ENCODE measurements around the gene DEDD.

The DEDD gene

DNA sequence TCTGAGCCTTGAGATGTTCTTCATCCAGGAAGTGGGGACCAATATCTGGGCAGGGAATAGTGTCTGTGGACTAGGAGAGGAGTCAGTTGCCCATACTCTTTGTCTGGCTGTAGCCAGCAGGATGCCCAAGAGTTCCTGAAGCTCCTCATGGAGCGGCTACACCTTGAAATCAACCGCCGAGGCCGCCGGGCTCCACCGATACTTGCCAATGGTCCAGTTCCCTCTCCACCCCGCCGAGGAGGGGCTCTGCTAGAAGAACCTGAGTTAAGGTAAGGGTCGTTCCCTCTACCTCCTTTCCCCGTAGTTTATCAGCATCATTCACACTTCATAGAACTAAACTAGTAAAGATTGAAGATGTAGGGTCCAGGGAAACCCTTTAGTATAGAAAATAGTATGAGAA, 30.3 kb upstream of the DEDD start:
- DNase-seq, result no peak

DNA sequence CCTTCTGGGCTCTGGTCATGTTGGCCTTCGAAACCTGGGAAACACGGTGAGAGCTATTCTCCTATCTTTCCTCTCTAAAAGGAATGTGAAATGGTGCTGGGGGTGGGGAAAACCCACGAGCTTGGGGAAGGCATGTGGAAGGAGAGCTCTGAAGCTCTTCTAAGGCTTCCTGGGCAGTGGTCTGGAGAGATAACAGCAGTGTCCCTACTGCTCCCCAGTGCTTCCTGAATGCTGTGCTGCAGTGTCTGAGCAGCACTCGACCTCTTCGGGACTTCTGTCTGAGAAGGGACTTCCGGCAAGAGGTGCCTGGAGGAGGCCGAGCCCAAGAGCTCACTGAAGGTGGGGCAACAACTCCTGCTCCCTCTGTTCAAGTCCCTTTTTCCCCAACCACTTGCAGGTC, 29.6 kb upstream of the DEDD start:
- DNase-seq, result no peak

DNA sequence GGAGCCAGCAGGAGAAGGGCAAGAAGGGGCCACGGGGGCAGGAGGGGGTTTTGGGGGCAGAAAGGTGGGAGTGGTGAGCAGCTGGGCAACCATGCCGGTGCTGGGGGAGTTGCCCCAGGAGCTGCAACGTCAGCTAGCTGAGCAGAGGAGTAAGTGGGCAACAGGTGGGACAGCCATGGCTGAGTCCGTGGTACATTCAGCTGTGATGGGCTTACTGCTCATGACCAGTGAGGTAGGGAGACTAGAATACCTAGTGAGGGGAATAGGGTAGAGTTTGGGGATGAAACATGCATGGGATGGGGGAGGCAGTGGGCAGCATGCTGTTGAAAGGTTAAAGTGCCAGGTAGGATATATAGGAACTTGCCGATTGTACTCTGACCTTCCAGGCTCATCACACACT, 29.2 kb upstream of the DEDD start:
- no peak for DNase-seq

DNA sequence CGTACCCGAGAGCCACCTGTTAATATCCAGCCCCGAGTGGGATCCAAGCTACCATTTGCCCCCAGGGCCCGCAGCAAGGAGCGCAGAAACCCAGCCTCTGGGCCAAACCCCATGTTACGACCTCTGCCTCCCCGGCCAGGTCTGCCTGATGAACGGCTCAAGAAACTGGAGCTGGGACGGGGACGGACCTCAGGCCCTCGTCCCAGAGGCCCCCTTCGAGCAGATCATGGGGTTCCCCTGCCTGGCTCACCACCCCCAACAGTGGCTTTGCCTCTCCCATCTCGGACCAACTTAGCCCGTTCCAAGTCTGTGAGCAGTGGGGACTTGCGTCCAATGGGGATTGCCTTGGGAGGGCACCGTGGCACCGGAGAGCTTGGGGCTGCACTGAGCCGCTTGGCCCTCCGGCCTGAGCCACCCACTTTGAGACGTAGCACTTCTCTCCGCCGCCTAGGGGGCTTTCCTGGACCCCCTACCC, 28.2 kb upstream of the DEDD start:
- DNase-seq, result no peak

DNA sequence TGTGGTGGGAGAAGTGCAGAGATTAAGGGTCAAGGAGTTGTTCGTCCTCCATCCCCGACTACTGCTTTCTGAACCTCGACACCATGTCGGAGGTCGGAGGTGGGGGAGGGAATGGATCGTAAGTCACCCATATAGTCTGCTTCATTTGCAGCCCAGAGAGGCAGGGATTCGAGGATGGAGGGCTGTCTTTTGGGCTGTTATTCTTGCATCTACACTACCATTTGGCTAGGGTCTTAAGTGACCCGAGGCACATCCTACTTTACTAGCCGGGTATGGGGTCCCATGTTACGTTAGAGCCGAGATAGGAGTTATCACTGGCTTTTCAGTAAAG, 27.4 kb upstream of the DEDD start:
- DNase-seq, result no peak

DNA sequence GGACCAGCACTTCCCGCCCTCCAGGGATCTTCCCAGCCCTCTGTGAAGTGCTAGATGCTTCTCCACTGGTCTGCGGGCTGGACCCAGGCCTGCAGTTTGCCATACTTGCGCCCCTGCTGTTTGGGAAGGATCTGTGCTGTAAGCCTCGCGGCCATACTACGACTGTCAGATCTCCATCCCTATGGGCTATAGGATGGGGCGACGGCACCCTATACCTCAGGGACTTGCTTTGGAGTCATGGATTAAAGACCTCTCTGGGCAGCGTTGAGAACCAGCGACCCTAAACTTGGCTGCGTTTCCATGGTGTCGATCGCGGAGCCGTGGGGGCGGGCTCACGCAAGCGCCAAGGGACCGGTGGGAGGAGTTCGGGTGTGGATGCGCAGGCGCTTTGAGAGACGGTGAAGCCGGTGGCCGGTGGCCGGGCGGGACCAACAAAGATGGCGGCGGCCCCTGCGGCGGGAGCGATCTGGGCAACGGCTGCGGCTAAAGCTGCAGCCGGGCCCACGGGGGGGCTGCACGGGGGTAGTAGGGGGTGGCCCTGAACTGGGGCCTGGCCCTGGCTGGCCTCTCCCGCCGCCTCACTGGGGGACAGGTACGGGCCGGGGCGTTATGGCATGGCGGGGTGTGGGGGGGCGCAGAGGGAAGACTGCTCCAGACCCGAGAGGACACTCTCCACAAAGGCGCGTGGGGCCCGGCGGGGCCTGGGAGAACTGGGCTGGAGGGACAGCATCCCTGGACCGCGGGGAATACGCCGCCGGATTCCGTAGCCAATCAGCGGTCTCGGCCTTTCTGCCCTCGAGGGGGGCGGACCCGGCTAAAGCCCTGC, 26.8 kb upstream of the DEDD start, which contains the start of gene USP21:
TSS of gene USP21 (plus strand) at position 414 of the 826 bp plus-strand sequence. CDS start 1,141 bp downstream, outside the sequence.
- DNase-seq, result peak; percentile 83

DNA sequence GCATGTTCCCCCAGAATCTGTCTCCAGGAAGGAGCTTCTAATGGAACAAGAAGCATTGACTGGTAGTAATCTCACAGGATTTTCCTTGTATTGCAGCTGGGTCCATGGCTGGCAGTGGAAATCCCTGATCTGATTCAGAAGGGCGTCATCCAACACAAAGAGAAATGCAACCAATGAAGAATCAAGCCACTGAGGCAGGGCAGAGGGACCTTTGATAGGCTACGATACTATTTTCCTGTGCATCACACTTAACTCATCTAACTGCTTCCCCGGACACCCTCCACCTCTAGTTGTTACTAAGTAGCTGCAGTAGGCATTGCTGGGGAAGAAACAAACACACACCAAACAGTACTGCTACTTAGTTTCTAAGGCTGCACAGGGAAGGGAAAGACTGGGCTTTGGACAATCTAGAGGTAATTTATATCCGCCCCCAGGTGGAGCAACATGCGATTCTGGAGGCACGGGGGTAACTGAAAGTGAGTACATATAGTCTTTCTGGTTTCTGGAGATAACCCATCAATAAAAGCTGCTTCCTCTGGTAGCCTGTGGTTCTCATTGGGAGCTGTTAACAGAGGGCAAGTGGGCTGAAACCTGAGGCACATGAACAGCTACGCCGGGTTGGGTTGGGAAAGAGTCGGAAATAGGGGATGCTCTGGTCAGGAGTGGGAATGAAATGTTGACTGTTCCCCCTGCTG, 26.0 kb upstream of the DEDD start:
- DNase-seq, result no peak

DNA sequence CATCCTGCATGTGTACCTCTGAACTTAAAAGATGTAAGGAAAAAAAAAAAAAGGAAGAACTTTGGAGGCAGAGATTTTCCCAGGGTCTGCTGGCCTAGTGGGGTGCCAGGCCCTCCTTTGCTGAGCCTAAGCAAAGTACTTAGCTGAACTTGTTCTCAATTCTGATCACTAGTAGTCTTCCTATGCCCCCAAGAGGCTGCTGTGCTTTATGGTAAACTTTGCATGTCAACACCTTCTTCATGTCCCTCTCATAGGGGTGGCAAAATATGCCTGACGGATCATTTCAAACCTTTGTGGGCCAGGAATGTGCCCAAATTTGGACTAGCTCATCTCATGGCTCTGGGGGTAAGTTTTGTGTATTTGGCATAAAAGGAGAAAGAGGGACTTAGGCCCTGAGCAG, 25.4 kb upstream of the DEDD start:
- no peak for DNase-seq

DNA sequence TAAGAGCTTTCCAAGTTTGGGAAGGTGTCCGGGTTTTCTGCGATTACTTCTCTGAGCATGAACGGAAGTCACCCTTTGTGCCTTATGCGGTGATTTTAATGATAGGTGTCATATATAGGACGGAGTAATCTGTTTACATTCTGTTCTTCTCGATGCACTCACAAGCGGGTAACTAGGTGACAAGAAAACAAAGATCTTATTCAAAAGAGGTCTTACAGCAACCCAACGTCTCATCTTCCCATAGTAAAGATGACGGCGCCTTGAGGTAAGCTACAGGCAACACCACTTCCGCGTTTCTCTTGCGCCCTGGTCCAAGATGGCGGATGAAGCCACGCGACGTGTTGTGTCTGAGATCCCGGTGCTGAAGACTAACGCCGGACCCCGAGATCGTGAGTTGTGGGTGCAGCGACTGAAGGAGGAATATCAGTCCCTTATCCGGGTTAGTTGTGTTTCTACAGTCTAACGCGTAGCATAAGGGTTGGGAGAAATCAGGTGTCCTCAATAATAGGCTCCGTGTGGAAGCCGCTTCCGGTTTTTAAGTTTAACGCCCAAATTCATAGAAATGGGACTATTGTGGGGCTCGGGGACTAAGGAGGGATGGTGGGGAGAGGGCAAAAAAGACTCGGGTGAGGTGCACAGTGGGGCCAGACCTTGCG, 21.3 kb upstream of the DEDD start, which contains the start of gene UFC1:
TSS of gene UFC1 (plus strand) at position 297 of the 656 bp plus-strand sequence. CDS start at position 317, 20 bp downstream.
- DNase-seq, result peak; percentile 91

DNA sequence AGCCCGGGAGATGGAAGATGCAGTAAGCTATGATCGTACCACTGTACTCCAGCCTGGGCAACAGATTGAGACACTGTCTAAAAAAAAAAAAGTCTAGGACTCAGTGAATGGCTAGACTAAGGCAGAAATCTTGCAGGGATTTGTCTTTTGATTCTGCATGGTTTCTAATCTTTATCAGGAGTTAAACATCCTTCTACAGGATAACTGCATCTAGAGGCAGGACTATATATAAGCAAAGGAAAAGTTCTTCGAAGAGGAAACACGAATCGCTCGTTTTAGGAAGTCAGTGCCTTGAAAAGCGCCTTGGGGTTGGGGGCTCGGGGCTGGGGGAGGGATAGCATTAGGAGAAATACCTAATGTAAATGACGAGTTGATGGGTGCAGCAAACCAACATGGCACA, 20.7 kb upstream of the DEDD start:
- DNase-seq, result no peak

DNA sequence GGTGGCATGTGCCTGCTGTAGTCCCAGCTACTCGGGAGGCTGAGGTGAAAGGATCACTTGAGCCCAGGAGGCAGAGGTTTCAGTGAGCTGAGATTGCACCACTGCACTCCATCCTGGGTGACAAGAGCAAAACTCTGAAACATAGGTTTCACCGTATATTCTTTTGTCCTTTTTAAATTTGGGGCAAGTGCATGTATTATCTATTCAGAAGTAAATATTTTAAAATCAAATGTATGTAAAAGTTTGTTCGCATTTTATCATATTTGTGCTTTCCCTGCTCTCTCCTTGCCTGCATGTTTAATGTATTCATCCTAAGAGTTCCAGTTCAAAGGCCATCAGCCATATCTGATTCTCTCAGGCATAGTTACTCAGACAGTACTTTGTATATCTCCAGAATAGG, 13.4 kb upstream of the DEDD start:
- DNase-seq, result no peak

DNA sequence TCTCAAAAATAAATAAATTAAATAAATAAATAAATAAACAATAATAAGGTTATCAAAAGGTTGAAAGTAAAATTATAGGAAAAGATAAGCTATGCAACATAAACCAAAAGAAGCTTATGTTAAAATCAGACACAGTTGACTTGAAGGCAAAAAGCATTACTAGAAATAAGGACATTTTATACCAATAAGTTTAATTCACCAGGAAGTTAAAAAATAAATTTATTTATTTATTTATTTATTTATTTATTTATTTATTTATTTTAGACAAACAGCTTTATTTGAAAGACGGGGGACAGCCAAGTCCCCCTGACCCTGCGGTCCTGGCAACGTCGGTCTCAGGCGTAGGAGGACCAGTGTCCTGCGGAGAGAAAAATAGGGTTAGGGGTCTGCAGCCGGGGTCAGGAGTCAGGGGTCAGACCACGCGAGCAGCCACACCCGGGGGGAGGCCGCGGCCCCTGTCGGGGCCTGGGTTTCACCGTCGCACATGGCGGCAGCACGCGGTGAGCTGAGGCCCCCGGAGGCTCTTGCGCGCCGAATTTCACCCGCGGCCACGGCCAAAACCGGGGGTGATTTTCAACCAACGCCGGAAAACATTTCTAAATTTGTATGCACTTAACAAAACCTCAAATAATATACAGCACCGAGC, 8.4 kb upstream of the DEDD start:
- DNase-seq, result no peak

DNA sequence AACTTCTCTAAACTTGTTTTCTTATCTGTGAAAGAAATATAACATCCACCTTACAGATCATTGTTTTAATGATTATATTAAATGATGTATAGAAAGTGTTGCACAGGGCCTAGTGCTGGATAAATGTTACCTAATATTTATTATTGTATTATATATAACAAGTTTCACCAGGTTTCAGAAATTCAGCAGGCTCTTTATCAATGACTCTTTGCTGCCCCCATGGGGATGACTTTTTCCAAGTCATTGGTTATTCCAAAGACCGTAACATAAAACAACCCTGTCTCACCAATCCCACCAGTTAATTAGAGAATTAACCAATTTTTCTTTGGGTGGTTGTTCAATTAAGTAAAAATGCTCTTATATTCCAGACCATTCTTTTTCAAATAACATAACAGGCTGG, 7.3 kb upstream of the DEDD start:
- DNase-seq, result peak; percentile 60

DNA sequence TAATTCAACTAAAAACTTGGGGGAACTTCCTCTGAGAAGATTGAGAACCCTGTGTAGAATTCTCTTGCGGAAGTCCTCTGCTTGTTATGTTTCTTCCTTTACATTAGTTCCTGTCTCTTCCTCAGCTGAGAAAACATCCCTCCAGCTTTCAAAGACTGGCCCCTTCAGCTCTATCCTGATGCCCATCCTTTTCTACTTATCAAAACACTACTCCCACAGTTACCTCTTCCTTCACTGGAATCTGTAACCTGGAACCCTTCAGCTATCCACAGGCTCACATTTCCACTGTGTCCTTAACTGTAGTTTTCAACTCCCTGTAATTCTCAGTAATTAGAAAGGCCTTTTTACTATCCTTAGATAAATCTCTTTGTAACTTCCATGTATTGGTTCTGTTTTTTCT, 6.0 kb upstream of the DEDD start:
- DNase-seq, result no peak

DNA sequence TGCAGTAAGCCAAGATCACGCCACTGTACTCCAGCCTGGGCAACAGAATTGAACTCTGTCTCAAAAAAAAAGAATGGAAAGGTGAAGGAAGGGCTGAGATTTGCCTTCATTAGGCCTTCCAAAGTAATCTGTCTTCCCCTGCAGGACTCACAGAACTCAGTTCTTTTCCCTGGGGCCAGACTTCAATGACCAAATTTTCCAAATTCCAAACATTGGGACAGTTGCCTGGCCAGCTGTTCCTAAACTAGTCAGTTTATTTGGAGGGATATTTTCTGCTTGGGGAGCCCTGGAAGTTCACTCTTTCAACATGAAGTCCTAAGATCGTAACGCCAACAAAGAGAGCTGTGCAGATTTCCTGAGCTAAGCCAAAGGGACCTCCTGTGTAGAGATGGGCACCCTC, 5.4 kb upstream of the DEDD start:
- DNase-seq, result no peak

DNA sequence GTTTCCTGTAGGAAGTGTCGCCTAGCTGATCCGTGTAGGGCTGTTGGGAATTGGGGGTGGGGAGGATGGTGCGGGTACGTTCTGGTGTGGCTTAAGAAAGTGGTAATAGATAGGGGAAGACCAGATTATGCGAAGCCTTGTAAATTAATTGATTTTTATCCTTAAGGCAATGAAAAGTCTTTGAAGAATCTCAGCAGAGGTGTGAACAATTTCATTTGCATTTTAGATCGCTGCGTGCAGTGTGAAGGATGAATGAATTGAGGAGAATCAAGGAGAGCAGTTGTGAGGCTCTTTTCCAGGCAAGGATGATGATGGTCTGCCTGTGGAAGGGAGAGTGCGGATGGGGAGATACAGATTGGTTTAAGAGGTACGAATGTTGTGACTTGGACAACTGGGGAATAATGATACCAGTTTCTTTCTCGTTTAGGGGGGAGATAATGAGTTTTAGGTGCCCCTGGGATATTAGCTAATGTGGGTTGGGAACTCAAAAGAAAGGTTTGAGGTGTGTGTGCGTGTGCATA, 813 bp upstream of the DEDD start:
- DNase-seq, result no peak

DNA sequence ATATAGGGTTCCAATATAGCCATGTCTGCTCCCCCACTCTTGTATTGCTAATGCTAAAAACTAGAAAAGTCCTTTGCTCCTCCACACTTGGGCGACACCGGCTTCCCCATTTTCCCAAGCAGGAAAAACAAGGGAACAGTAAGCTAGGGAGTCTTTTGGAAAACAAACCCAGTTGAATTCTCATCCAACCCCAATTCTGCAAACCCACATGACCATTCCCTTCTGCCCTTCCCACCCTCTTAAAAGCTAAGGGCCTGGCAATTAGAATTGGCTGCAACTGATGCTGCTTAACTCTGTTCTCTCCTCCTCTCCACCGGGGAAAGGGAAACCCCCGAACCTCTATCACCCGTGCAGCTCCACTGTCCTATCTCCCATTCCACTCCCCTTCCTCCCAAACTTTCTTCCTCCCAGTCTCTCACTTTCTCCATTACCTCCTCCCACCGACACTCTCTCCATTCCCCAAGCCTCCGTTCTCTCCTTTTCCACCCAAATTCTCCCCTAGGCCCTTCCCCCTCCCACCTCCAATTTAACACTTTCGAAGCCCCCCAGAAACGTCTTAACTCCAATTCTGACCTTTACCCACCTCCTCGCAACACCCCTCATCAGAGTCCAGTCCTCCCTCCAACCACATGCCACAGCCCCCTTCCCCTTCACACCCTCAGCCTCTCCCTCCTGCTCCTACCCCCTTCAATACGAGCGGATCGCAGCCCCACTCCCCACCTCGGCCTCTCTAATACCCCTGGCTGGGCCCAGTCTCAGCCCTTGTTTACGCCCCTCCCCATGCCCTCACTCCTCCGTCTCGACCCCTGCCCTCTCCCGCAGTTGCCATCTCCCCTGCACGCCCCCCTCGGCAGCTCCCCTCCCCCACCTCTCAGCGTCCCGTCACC, 701 bp downstream of the DEDD start:
- no peak for DNase-seq

DNA sequence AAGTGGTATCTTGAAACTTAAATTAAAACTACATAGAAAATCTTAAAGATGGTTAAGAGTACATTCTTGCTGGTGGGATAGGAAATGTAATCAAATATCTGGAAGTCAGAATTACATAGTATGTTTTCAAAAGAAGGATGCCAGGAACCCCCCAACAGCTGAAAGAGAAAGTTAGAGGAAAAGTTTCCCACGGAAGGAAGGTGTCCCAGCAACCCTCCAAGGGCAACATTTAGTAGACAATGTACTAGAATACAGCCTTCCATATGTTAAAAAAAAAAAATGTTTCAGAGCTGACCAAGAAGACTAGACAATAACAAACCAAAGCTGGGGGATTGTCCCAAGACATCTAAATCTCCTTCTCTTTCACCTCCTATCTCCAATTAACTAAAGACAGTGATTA, 2.2 kb downstream of the DEDD start:
- DNase-seq, result no peak

DNA sequence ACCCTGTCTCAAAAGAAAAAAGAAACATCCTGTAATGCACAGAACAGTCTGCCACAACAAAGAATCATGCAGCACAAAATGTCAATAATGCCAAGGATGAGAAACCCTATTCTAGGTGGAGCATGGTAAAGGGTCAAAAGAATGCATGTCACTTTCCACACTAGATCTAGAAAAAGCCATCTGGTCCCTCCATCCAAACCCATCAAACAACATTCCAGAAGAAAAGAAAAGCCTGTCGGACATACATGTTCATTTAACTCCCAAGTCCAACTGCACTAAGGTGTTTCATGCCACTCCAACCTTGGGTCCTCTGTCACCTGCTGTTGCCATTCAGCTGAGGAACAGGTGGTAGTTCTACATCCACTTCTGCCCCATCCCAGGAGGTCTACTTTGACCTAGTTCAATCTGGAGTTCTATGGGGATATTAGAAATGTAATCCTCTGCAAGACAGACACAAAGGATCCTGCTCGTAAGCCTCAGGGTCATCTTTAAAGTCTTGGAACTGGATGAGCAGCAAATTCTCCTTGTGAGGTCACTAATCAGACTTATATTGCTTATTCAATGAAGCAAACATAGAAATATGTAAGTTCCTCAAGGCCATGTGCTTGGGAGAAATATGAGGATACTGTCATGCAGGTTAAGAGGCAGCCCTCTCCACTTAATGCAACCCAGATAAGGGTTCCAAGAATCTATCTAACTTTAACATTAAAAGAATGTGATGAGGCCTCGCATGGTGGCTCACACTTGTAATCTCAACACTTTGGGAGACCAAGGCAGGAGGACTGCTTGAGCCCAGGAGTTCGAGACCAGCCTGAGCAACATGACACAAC, 3.7 kb downstream of the DEDD start:
- no peak for DNase-seq

DNA sequence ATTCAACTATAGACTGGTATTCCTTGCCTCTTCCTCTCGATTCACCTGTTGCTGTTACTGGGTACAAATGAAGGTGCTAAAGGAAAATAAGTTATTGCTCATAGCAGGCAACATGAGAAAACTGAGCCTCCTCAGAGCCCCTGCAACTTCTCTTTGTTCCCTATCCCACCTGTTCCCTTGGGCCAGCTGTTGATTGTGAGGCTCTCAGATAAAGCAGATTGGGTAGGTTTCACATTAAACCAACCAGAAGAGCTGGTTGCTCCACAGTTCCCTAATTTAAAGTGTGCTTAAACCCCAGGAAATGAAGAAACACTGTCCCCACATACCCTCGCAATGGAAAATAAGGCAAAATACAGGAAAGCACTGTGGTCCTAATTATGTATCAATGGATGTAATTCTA, 4.8 kb downstream of the DEDD start:
- DNase-seq, result no peak

DNA sequence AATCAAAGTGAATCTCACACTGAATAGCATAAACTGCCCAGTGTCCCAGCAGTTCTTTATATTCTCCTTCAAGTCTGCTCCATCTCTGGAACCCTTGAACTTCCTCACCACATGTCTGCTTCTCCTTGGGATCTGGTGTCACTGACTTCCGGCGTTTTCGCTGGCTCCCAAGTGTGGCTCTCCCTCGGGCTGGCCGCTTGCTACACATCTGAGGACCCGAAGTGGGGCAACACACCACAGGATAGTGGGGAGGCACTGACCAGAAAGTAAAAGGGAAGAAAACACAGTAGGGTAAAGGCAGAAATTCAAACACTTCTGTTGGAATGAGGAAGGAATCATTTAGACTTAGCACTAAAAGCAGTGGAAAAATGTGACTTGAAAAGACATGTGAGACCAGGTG, 9.5 kb downstream of the DEDD start:
- DNase-seq, result no peak

Measured in SHP77 treated with DMSO at 0.1 percent for 48 hours (cell line).